ENCODE results near the gene MAPK8IP3.
"Not testable (repeated sequence)": the region's sequence is repeated elsewhere in the genome, so short reads cannot be mapped to it uniquely, and the experiment has no call there.

The MAPK8IP3 gene

DNA sequence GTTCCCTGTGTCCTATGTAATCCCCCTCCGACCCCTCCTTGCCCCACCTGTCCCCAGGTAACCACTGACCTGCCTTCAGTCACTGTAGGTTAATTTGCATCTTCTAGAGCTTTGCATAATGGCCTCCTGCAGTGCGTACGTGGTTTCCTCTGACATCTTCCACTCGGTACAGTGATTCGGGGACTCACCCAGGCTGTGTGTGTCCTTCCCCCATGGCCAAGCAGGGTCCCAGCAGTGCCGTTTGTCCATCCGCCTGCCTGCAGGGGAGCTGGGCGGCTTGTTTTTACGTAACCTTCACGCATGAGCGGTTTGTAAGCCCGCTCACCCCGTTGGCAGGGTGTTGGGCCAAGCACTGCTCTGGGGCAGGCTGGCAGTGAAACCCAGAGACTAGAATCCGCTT, 7.9 kb downstream of the MAPK8IP3 start:
- DNase-seq, result no peak

DNA sequence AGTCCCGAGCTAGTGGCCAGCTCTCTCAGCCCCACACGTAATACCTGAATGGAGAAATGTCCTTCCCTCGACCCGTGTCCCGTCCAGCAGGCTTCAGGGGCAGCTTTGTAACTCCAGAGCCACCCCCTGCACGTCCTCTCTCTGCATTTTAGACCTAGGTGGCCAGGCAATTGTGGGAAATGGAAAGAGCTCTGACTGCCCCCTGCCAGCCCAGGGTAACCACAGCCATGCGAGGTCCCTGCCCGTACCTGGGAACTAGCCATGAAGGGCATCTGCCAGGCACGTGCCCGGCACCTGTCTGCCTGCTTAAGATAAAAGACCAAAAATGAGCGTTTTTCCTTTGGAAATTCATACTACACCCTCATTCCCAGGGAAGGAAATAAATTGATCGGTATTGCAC, 9.2 kb downstream of the MAPK8IP3 start:
- DNase-seq, result no peak

DNA sequence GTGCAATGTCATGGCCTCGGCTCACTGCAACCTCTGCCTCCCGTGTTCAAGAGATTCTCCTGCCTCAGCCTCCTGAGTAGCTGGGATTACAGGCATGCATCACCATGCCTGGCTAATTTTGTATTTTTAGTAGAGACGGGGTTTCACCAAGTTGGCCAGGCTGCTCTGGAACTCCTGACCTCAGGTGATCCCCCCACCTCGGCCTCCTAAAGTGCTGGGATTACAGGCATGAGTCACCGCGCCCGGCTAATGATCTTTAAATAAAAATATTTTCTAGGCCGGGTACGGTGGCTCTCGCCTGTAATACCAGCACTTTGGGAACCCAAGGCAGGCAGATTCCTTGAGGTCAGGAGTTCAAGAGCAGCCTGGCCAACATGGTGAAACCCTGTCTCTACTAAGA, 12.2 kb downstream of the MAPK8IP3 start:
- DNase-seq, result not testable (repeated sequence)

DNA sequence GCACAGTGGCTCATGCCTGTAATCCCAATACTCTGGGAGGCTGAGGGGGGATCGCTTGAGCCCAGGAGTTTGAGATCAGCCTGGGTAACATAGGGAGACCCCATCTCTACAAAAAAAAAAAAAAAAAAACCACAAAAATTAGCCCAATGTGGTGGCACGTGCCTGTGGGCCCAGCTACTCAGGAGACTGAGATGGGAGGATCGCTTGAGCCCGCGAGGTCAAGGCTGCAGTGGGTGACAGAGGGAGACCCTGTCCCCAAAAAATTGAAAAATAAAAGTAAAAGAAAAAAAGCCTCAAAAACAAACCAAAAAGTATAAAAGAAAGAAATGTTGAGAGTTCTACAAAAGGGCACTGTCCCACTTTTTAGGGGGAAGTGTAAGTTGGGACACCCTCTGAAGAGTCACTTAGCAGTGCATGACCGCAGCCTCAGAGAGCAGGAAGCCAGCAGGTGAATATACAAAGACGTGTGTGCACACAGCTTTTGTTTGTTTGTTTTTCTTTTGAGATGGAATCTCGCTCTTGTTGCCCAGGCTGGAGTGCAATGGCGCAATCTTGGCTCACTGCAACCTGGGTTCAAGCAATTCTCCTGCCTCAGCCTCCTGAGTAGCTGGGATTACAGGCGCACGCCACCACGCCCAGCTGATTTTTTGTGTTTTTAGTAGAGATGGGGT, 13.7 kb downstream of the MAPK8IP3 start:
- DNase-seq, result not testable (repeated sequence)

DNA sequence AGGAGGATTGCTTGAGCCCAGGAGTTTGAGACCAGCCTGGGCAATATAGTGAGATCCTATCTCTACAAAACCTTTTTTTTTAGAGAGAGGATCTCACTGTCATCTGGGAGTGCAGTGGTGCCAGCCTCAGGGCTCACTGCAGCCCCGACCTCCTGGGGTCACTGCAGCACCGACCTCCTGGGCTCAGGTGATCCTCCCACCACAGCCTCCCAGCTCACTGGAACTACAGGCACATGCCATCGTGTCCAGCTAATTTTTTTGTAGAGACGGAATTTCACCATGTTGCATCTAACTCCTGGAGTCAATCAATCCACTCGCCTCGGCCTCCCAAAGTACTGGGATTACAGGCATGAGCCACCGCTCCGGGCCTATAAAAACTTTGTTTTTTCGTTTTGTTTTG, 15.4 kb downstream of the MAPK8IP3 start:
- DNase-seq, result no peak

DNA sequence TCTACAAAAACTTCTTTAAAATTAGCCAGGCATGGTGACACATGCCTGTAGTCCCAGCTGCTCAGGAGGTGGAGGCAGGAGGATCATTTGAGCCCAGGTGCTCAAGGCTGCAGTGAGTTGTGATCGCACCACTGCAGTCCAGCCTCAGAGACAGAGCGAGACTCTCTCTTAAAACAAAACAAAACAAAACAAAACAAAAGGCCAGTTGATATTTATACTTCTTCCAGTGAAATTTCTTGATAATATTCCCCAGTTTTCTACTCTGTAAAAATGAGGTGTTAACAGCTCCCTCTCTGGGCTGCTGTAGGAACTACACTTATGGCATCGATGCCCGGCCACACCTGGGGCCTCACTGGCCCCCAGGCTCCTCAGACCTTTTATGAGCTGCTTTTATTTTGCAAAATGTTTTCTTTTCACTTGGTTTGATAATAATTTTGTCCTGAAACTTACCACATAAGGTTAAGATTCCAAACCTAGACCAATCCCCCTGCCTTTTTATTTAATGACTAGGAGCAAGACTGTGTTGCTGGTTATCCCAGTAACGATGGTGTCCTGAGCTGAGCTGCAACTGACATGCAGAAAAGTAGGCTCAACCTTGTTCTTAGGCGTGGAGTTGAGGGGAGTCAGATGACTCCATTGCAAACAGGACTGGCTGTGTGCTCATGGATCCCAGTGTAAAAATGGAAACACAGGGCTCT, 17.6 kb downstream of the MAPK8IP3 start:
- DNase-seq, result peak; percentile 41

DNA sequence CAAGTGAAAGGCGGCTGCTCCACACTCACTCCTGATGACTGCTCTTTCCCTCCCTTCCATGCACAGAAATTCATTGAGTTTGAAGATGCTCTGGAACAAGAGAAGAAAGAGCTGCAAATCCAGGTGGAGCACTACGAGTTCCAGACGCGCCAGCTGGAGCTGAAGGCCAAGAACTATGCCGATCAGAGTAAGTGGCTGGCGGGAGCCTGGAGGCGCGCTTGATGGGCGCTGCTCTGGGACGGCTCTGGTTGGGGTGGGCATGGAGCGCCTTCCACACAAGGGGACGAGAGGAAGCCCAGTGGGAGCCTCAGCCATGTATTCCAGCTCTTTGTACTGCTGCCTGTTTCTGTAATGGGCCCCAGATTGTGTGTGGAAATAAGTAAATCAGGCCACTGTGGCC, 18.5 kb downstream of the MAPK8IP3 start:
- no peak for DNase-seq

DNA sequence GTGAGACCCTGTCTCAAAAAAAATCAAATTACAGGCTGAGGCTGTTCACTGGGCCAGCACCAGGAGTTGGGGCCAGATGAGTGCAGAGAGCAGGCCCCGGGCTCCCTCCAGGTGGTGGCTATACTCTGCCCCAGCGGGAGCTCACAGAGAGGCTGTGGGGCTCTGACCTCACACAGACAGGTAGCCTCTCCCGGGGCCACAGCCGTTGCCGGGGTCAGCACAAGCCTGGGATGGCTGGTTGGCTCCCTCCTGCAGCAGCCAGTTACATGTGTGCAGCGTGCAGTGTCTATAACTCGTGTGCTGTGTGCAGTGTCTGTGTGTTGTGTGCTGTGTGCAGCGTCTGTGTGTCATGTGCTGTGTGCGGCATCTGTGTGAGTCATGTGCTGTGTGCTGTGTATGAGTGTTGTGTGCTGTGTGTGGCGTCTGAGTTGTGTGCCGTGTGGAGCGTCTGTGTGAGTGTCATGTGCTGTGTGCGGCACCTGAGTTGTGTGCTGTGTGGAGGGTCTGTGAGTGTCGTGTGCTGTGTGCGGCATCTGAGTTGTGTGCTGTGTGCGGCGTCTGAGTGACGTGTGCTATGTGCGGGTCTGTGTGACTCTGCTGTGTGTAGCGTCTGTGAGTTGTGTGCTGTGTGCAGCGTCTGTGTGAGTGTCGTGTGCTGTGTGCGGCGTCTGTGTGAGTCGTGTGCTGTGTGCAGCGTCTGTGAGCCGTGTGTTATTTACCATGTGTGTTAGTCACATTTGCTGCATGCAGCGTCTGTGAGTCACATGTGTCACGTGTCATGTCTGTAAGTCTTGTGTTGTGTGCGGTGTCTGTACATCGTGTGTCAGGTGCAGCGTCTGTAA, 20.9 kb downstream of the MAPK8IP3 start:
- DNase-seq, result no peak

DNA sequence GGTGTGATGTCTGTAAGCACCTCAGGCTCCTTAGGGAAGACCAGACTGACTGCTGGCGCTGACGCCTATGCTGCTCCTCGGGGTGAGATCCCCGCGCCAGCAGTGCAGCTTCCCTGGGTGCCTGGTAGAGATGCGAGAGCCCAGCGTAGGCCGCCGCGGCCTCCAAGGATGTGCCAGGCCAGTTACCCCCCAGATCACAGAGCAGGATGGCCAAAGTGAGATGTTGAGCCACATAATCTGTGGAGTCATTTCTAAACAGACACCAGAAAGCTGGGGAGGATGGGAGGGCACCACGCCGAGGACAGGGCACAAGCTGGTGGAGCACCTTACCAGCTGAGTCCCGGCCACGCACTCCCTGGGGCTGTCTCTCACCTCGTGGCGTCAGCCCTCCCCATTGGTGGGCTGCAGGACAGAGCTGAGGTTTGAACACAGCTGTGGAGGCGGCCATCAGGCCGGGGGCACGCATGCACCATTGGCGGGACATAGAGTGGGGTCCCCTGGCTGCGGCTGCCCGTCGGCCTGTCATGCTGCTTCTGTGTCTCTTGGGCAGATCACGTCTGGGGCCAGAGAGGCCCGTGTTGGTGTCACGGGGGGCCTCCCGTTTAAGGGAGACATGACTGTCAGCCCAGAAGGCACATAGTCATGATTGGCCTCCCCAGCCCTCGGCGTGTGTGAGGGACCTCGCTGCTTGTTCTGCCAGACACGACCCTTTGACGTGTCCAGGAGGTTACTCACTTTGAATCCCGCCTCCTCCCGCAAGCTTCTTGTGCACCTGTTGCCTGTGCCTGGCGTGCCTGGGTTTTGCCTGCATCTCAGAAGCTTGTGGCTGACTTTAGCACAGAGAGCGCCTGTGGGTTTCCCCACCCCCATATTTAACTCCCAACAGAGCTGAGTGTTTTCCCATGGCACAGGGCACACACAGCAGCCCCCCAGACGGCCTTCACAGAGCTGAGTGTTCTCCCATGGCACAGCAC, 21.9 kb downstream of the MAPK8IP3 start:
- DNase-seq, result no peak

DNA sequence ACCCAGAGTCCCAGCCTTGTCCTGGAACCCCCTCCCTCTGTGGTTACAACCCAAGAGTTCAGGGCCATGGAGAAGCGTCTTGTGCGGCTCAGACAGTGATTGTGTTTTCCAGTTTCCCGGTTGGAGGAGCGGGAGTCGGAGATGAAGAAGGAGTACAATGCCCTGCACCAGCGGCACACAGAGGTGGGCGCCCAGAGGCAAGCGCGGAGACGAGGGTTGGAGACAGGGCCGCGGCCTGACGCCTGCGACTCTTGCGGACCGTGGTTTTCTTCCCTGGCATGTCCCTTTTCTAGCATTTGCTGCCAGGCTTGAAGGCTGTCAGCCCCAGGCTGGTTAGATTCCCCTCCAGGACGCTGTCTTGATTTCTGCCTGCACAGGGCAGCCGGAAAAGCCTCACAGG, 23.0 kb downstream of the MAPK8IP3 start:
- DNase-seq, result no peak

DNA sequence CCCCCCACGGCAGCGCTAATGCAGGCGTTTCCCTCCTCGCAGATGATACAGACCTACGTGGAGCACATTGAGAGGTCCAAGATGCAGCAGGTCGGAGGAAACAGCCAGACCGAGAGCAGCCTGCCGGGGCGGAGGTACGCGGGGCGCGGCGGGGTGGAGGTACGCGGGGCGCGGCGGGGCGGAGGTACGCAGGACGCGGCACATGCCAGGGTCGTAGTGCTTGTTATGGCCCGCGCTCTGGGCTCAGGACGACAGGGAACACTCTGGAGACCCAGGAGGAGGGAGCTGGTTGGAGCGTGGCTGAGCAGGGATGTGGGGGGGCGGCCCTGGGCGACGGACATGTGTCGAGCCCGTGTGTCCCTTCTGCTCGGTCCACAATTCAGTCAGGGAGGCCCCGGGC, 23.4 kb downstream of the MAPK8IP3 start:
- no peak for DNase-seq

DNA sequence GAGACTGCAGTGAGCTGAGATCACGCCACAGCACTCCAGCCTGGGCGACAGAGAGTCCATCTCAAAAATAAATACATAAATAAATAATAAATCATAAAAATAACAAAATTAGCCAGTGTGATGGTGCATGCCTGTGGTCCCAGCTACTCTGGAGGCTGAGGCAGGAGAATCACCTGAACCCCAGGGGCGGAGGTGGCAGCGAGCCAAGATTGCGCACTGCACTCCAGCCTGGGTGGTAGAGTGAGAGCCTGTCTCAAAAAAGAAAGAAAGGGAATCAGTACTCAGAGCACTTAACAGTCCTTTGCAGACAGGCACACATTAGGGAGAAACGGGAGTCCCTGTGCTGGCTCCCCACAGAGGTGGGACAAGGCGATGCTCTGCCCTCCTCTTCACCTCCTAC, 25.1 kb downstream of the MAPK8IP3 start:
- no peak for DNase-seq

DNA sequence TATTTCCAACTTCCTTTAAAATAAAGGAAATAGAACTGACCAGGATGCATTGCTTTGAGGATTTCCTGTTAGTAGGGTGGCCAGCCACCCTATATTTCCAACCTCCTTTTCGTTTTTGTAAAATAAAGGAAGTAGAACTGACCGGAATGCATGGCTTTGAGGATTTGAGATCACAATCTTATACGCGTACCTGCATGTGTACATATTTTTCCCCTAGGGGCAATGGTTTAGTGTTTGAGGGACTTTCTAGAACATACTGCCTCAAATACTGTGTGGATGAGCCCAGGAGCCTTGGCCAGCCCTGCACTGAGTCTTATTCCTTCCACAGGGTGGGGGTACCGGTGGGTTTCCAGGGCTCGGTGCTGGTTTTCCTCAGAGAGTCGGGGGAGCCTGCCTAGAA, 25.6 kb downstream of the MAPK8IP3 start:
- DNase-seq, result no peak

DNA sequence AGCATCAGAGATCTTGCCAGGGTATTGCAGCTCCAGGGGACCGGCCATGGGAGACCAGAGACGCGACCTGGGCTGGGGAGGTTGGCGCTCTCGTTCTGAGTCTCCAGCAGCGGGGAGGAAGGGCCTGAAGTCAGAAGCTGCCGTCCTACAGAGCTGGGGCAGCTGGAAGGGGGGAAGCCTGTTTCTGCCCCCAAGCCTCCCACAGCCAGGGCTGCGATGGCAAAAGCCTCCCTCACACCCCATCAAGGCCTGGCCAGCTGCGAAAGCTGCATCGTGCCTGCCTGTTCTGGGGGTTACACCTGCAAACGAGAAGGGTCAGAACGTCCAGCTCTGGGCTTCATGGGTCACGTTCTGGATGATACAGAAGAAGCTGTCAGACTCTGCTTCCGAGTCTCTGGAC, 26.1 kb downstream of the MAPK8IP3 start:
- DNase-seq, result no peak

DNA sequence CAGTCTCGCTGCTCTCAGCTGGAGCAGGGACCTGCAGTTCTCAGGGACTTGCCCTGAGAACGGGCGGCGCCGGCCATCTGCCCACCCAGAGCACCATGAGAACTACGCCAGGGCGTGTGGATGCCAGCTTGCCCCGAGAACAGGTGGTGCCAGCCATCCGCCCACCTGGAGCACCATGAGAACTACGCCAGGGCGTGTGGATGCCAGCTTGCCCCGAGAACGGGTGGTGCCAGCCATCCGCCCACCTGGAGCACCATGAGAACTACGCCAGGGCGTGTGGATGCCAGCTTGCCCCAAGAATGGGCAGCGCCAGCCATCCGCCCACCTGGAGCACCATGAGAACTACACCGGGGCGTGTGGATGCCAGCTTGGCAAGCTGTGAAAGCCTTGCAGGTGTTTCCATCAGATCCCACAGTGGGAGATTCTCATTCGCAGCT, 26.6 kb downstream of the MAPK8IP3 start:
- not testable (repeated sequence) for DNase-seq

DNA sequence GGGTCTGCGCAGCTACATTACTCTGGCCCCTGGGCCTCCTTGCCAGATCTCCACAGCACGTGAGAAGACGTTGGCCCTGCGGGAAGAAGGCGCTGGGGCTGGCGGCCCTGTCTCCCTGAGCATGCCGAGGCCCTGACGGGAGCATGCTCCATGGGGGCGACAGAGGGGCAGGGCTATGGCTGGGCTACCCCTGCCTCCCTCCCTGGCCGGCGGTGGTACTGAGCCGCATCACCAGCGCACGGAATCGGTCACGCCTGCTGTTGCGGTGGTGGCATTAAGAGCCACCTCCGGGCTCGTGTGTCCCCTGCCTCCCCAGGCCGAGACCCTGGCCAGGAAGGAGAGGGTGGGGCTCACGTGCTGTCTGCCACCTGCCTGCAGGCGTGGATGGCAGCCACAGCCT, 28.1 kb downstream of the MAPK8IP3 start:
- DNase-seq, result no peak

DNA sequence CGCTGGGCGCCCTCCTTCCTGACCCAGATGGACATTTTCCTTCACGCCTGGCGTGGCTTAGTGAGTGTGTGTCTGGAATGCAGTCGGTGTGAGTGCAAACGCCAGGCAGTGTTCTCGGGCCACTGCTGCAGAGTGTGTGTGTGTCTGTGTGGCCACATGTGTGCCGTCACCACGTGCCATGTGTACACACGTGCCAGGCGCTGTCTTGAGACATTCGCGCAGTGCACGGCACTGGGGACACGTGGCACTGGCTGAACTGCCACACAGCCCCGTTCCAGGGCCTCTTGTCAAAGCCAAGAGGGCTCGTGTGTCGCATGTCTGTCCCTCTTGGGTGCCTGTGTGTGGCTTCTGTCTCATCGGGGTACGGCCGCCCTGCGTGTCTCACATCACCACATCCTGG, 28.8 kb downstream of the MAPK8IP3 start:
- no peak for DNase-seq

DNA sequence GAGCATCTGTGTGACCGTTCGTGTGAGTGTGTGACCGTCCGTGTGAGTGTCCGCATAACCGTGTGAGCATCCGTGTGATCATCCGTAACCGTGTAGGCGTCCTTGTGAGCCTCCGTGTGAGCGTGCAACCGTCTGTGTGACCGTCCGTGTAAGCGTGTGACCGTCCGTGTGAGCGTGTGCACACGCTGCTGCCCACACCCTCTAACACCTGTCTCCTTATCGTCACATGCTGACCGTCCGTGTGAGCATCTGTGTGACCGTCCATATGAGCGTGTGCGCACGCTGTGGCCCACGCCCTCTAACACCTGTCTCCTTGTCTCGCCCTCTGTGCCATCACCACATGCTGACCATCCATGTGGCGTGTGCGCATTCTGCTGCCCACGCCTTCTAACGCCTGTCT, 34.2 kb downstream of the MAPK8IP3 start:
- no peak for DNase-seq

DNA sequence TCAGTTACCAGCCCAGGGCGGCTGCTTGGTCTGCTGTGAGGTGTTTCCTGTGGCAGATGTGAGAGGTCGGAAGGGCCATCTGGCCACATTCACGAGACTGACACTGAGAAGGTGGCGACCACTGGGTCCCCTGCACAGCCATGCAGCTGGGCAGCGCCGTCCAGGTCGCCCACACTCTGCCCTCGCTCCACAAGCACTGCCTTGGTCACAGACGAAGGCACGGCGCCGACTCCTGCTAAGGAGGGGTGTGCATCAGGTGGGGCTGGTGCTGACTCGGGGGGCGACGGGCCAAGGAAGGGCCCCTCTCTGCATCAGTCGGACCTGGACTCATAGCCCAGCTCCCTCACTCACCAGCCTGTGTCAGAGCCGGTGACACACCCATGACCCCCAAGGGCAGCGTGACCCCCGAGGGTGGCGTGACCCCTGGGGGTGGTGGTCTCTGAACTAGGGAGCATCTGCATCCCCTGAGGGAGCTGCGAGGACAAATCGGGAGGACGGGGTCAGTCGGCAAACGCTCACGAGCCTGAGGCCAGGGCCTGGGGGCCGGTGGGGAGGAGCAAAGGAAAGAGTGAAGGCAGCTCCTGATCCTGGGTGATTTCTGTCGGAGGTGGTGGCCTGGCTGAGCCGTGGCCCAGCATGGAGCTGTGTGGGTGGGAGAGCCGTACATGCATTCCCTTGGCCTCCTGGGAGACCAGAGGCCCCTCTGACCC, 34.9 kb downstream of the MAPK8IP3 start:
- no peak for DNase-seq

DNA sequence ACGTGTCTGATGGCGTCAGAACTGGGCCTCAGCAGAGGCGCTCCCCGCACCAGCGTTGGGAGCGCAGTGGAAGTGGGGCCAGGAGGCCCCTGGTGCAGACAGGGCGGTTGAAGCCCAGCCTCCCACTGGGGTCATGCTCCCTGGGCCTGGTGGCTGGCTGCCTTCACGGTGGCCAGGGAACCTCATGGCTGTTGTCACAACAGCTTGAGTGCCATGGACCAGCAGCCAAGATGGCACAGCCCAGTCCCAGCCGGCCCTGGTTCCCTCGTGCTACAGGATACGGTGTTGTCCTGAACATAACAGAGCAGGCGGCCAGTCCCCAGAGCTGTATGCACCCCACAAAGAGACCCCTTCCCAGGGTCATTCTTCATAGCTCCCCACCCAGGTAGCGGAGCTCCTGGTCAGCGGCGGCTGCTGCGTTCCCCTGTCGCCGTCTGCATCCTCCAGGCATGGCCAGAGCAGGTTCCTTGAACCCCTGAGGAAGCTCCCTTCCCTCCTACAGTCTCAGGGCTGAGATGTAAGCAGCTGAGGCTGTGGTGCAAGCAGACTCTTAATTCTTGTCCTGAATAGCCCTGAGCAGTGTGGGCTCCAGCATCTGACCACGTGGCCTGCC, 35.7 kb downstream of the MAPK8IP3 start:
- DNase-seq, result no peak

Measured in activated CD4-positive, alpha-beta T cell treated with anti-CD3 and anti-CD28 coated beads, Interleukin-10, Interleukin-2, amounts not matched to agents 100 ng/mL and 50 ng/mL, durations not matched to agents 16 hours and 8 hours (primary cell).